Endothelial cell of umbilical vein (primary cell): Measurements from ENCODE around the gene C1QTNF8. TPM values are rescaled to one million over a fixed set of nuclear protein-coding genes. Genes with fewer than 3 reads are reported as not detected.

ENCODE experiments used
- BruUV-seq: library from RNA; stranded (reverse); fragments of 400-500 nt; replicated peaks from 2 replicates; lab custom pipeline; 2021; lab: Mats Ljungman, UMichigan
- CTCF ChIA-PET: fragments of 300-600, 350-600 bp; sonication (Branson Sonifier 250); formaldehyde crosslinking; loops from one replicate; lab custom pipeline; 2021; ENCODE audit warnings: antibody characterized with exemption, inconsistent platforms; lab: Charles Lee
- POLR2A ChIA-PET: fragments of 300-600, 350-600 bp; sonication (Branson Sonifier 250); formaldehyde crosslinking; loops from one replicate; lab custom pipeline; 2021; ENCODE audit warnings: antibody characterized with exemption, inconsistent platforms; lab: Charles Lee
- DNase-seq: peaks from one replicate; pipeline ENCODE4 v3.0.0-alpha.2; 2011; ENCODE audit warnings: low read depth, low spot score
- FAIRE-seq: peaks from 2 replicates; lab custom pipeline; 2011; peaks lifted over from hg19 to GRCh38; lab: Jason Lieb, UNC
- H2AFZ ChIP-seq: 2 replicates; pipeline ENCODE4 v1.6.0; 2012; ENCODE audit warnings: low read depth, low read length, control low read depth, inconsistent platforms
- H3K27ac ChIP-seq: 2 replicates; pipeline ENCODE4 v1.5.1; 2011; ENCODE audit warnings: low read depth, mild to moderate bottlenecking, control low read depth, low read length, moderate library complexity; ENCODE audit not compliant: insufficient read depth
- H3K27me3 ChIP-seq, 2 experiments: 2 replicates each; pipeline versions ENCODE4 v1.6.0 to v1.6.1; 2011; ENCODE audit warnings: low read length in 2 of 2, mixed read lengths in 1 of 2; ENCODE audit not compliant: control insufficient read depth in 2 of 2, insufficient read depth in 2 of 2
- H3K36me3 ChIP-seq, 2 experiments: 2 replicates in 1 of 2; 3 replicates in 1 of 2; pipeline ENCODE4 v1.5.1; 2011; ENCODE audit warnings: low read length in 2 of 2, mild to moderate bottlenecking in 1 of 2, moderate library complexity in 1 of 2; ENCODE audit not compliant: control insufficient read depth in 2 of 2, insufficient read depth in 2 of 2; ENCODE audit errors: extremely low read depth in 1 of 2
- H3K4me1 ChIP-seq: 3 replicates; pipeline ENCODE4 v1.5.1; 2011; ENCODE audit warnings: mild to moderate bottlenecking, low read length; ENCODE audit not compliant: control insufficient read depth, insufficient read depth; ENCODE audit errors: extremely low read depth
- H3K4me2 ChIP-seq: 2 replicates; pipeline ENCODE4 v1.6.1; 2011; ENCODE audit warnings: low read length, control low read depth, mixed read lengths; ENCODE audit not compliant: insufficient read depth
- H3K4me3 ChIP-seq, 3 experiments: fragments of 200-600 bp in 1 of 3; sonication (generic), shearing (Covaris generic) in 1 of 3; replicated peaks in 1 of 3; 2 replicates each; pipeline ENCODE4 v1.5.1; 2011 to 2016; ENCODE audit warnings: control low read depth in 3 of 3, low read length in 3 of 3, mild to moderate bottlenecking in 2 of 3, inconsistent platforms in 1 of 3, low read depth in 1 of 3, moderate library complexity in 1 of 3; ENCODE audit not compliant: insufficient read depth in 1 of 3
- H3K79me2 ChIP-seq: 2 replicates; pipeline ENCODE4 v1.6.0; 2012; ENCODE audit warnings: low read length, inconsistent platforms; ENCODE audit not compliant: control insufficient read depth, insufficient read depth
- H3K9ac ChIP-seq: replicated peaks from 2 replicates; pipeline ENCODE3; 2011; ENCODE audit warnings: low read length, control low read depth; ENCODE audit not compliant: insufficient read depth; ENCODE audit errors: extremely low read depth
- H3K9me1 ChIP-seq: replicated peaks from 3 replicates; pipeline ENCODE4 v1.6.0; 2011; ENCODE audit warnings: mild to moderate bottlenecking, low read length; ENCODE audit not compliant: control insufficient read depth, insufficient read depth; ENCODE audit errors: extremely low read depth
- H3K9me3 ChIP-seq: replicated peaks from 2 replicates; pipeline ENCODE4 v1.5.1; 2012; ENCODE audit warnings: low read length, inconsistent platforms; ENCODE audit not compliant: control insufficient read depth, insufficient read depth
- H4K20me1 ChIP-seq: replicated peaks from 2 replicates; pipeline ENCODE3; 2011; ENCODE audit warnings: mild to moderate bottlenecking, low read length; ENCODE audit not compliant: control insufficient read depth, insufficient read depth; ENCODE audit errors: extremely low read depth
- EZH2 ChIP-seq: IDR thresholded peaks from 2 replicates; pipeline ENCODE4 v1.6.1; 2012; ENCODE audit warnings: borderline replicate concordance, low read depth, mild to moderate bottlenecking, moderate library complexity, low read length, inconsistent platforms; ENCODE audit not compliant: severe bottlenecking
- FOS ChIP-seq: IDR thresholded peaks from 2 replicates; pipeline ENCODE4 v1.6.1; 2011; ENCODE audit warnings: mild to moderate bottlenecking, low read length, moderate library complexity, borderline replicate concordance; ENCODE audit not compliant: insufficient read depth
- GATA2 ChIP-seq: IDR thresholded peaks from 2 replicates; pipeline ENCODE4 v1.7.0; 2011; ENCODE audit warnings: low read depth, mild to moderate bottlenecking, moderate library complexity, mixed read lengths, low read length; ENCODE audit not compliant: insufficient read length, insufficient read depth
- JUN ChIP-seq: IDR thresholded peaks from 2 replicates; pipeline ENCODE4 v1.6.1; 2011; ENCODE audit warnings: borderline replicate concordance, low read depth; ENCODE audit not compliant: insufficient read length, insufficient read depth
- MYC ChIP-seq: IDR thresholded peaks from one replicate; pipeline ENCODE4 v1.6.1; 2011; ENCODE audit warnings: mild to moderate bottlenecking, low read depth, low read length
- POLR2A ChIP-seq: IDR thresholded peaks from 2 replicates; pipeline ENCODE4 v1.6.1; 2012; ENCODE audit warnings: low read depth, mild to moderate bottlenecking, control low read depth, low read length
- POLR2AphosphoS5 ChIP-seq: IDR thresholded peaks from 2 replicates; pipeline ENCODE4 v1.6.1; 2012; ENCODE audit warnings: low read depth, mild to moderate bottlenecking, control low read depth, low read length, moderate library complexity; ENCODE audit not compliant: insufficient read depth
- dilution Hi-C: fragments of 300-500 bp; cut with MboI; formaldehyde crosslinking; loops from one replicate; pipeline ENCODE4 v1.15.0; 2019; ENCODE audit warnings: low sequenced_read_pairs; ENCODE audit not compliant: extremely low pct_ligation_motif_present
- intact Hi-C: fragments of 100-400 bp; cut with micrococcal nuclease; formaldehyde crosslinking; loops from one replicate; pipeline ENCODE4 v1.10.0; 2022
- polyA plus RNA-seq, 4 experiments: library from polyadenylated mRNA; depleted of rRNA in 3 of 4; stranded (reverse) in 3 of 4; unstranded in 1 of 4; fragments of >200 nt; gene quantifications; 2 replicates each; pipeline versions ENCODE4 v1.2.1 to v1.2.3, GENCODE V29; 2011 to 2012; ENCODE audit warnings: missing spikeins in 1 of 4
- total RNA-seq: library from RNA; stranded (reverse); gene quantifications from 2 replicates; pipeline ENCODE4 v1.2.3, GENCODE V29; 2021
- TF ChIP-seq, protein P1 (sequence below): IDR thresholded peaks from 2 replicates; pipeline ENCODE4 v1.6.1; 2011; ENCODE audit not compliant: insufficient read depth, insufficient read length
- TF ChIP-seq, protein P2 (sequence below), 2 donors: IDR thresholded peaks; 1 replicate in 1 of 2; 2 replicates in 1 of 2; pipeline ENCODE4 v1.5.1; 2011; ENCODE audit warnings: low read length in 2 of 2, mild to moderate bottlenecking in 2 of 2, moderate library complexity in 2 of 2, control low read depth in 1 of 2, inconsistent platforms in 1 of 2, low read depth in 1 of 2; ENCODE audit not compliant: insufficient read depth in 1 of 2; ENCODE audit errors: extremely low read depth in 1 of 2

The C1QTNF8 gene
- total and polyA plus RNA-seq, 2 donors (not counting 3 experiments of a cell fraction or from before 2014, with no cell fraction given): not detected

DNA sequence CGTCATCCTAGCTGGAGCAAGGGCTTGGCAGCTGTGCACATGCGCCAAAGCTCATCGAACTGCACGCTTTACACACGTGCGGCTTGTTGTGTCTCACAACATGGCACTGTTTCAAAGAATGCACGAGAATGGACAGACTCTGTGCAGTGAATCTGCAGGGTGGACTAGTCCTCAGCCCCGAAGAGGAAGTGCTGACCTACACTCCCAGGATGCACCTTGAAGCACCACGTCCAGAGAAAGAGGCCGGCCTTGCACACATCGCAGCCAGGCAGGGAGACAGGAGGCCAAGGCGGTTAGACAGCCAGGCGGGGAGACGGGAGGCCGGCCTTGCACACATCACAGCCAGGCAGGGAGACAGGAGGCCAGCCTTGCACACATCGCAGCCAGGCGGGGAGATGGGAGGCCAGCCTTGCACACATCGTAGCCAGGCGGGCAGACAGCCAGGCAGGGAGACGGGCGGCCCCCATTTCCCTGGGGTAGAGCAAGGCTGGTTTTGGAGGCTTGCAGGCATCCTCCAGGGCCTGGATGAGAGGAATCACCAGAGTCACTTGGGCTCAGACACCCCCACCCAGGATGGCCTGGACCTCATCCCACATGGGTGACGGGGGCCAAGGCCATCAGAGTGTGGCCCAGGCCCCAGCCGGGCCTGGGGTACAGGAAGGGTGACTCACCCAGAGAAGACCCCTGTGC, 47.9 kb upstream of the C1QTNF8 start:
- ChIA-PET POLR2A (no interaction called here), CTCF (interaction anchor here (0.8 kb wide), 1 partner anchor 33 kb away, joined by 3 read pairs; no protein-coding TSS in a partner anchor)
- Histone ChIP-seq H3K27me3 (no peaks in the 10 kb centered on the region), H3K4me1 (no peaks in the 10 kb centered on the region), H3K4me2 (no peak overlapping the region), H3K36me3 (no peaks in the 10 kb centered on the region), H3K4me3 (no peak overlapping the region), H3K79me2 (no peaks in the 10 kb centered on the region), H3K9me1 (no peaks in the 10 kb centered on the region), H2AFZ (no peak overlapping the region), H4K20me1 (no peaks in the 10 kb centered on the region), H3K9me3 (no peaks in the 10 kb centered on the region), H3K27ac (no peak overlapping the region), H3K9ac (no peak overlapping the region)
- intact Hi-C loops (no loop called here), dilution Hi-C loops (no loop called here)
- no peak for TF ChIP-seq MYC
- TF ChIP-seq EZH2: no peak
- TF ChIP-seq FOS: no peak
- TF ChIP-seq, protein P1, sequence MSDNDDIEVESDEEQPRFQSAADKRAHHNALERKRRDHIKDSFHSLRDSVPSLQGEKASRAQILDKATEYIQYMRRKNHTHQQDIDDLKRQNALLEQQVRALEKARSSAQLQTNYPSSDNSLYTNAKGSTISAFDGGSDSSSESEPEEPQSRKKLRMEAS: no peak
- TF ChIP-seq POLR2A: no peak
- no peak for TF ChIP-seq JUN
- no peak for TF ChIP-seq GATA2
- TF ChIP-seq, protein P2, sequence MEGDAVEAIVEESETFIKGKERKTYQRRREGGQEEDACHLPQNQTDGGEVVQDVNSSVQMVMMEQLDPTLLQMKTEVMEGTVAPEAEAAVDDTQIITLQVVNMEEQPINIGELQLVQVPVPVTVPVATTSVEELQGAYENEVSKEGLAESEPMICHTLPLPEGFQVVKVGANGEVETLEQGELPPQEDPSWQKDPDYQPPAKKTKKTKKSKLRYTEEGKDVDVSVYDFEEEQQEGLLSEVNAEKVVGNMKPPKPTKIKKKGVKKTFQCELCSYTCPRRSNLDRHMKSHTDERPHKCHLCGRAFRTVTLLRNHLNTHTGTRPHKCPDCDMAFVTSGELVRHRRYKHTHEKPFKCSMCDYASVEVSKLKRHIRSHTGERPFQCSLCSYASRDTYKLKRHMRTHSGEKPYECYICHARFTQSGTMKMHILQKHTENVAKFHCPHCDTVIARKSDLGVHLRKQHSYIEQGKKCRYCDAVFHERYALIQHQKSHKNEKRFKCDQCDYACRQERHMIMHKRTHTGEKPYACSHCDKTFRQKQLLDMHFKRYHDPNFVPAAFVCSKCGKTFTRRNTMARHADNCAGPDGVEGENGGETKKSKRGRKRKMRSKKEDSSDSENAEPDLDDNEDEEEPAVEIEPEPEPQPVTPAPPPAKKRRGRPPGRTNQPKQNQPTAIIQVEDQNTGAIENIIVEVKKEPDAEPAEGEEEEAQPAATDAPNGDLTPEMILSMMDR (IDR thresholded peaks at IDR 0.05; ENCODE audit: extremely low read depth in 1 of 2, insufficient read depth in 1 of 2, low read depth in 1 of 2, low read length in 2 of 2): no peak
- no peak for TF ChIP-seq POLR2AphosphoS5
- no TSS peak for BruUV-seq
- DNase-seq: no peak
- FAIRE-seq: no peak
